Esophagus muscularis mucosa (tissue), 4 donors: Measurements from ENCODE around the gene REN. TPM values are rescaled to one million over a fixed set of nuclear protein-coding genes. Genes with fewer than 3 reads are reported as not detected.

Experiments
- DNase-seq: peaks from one replicate; pipeline ENCODE4 v3.0.0-alpha.2; 2017; ENCODE audit errors: extremely low spot score
- H3K27ac ChIP-seq, 4 donors: fragments of 200-600 bp; sonication (generic); replicated peaks in 1 of 4; 1 replicate in 3 of 4; 2 replicates in 1 of 4; pipeline ENCODE4 v1.5.1; 2016 to 2019; ENCODE audit warnings: mild to moderate bottlenecking in 1 of 4
- H3K27me3 ChIP-seq, 4 donors: fragments of 200-600 bp; sonication (generic); one replicate each; pipeline versions ENCODE4 v1.5.1 to v1.6.0; 2016 to 2019
- H3K36me3 ChIP-seq, 4 donors: fragments of 200-600 bp; sonication (generic); one replicate each; pipeline ENCODE4 v1.5.1; 2016 to 2019
- H3K4me1 ChIP-seq, 4 donors: fragments of 200-600 bp; sonication (generic); one replicate each; pipeline ENCODE4 v1.5.1; 2016 to 2019
- H3K4me3 ChIP-seq, 4 donors: fragments of 200-600 bp; sonication (generic); 1 replicate in 2 of 4; 2 replicates in 2 of 4; pipeline ENCODE4 v1.5.1; 2016 to 2019; ENCODE audit warnings: mild to moderate bottlenecking in 4 of 4, moderate library complexity in 1 of 4
- H3K9me3 ChIP-seq, 4 donors: fragments of 200-600 bp; sonication (generic); 1 replicate in 3 of 4; 2 replicates in 1 of 4; pipeline ENCODE4 v1.5.1; 2016 to 2019
- EP300 ChIP-seq: sonication (generic); formaldehyde crosslinking; IDR thresholded peaks from one replicate; pipeline ENCODE4 v1.6.1; 2017; ENCODE audit warnings: antibody characterized with exemption
- POLR2A ChIP-seq: fragments of 450-650 bp; IDR thresholded peaks from one replicate; pipeline ENCODE4 v1.6.1; 2017; ENCODE audit warnings: antibody characterized with exemption, moderate library complexity, mild to moderate bottlenecking, low read depth
- POLR2AphosphoS5 ChIP-seq, 2 donors: sonication (generic); formaldehyde crosslinking; IDR thresholded peaks; one replicate each; pipeline ENCODE4 v1.6.1; 2017; ENCODE audit warnings: antibody characterized with exemption in 2 of 2
- WGBS: methylation state at CpG from one replicate; pipeline ENCODE4 v1.1.5; 2018; 5-methylcytosine and 5-hydroxymethylcytosine counted together
- intact Hi-C: fragments of 100-400 bp; cut with DNase I; formaldehyde crosslinking; loops from one replicate; pipeline ENCODE4 v1.15.1; 2023
- total RNA-seq, 4 donors: library from RNA; depleted of rRNA; stranded (reverse); fragments of >200 nt; gene quantifications; one replicate each; pipeline versions ENCODE4 v1.1.0 to v1.2.1, GENCODE V29; 2016
- TF ChIP-seq, protein P1 (sequence below), 3 experiments: fragments of 200-600 bp in 2 of 3; fragments of 450-650 bp in 1 of 3; sonication (generic) in 2 of 3; IDR thresholded peaks; one replicate each; pipeline ENCODE4 v1.5.1; 2017 to 2019; ENCODE audit warnings: antibody characterized with exemption in 3 of 3, mild to moderate bottlenecking in 2 of 3, moderate library complexity in 1 of 3

Gene REN
- total RNA-seq, 4 donors from 2014 or later: not detected

DNA sequence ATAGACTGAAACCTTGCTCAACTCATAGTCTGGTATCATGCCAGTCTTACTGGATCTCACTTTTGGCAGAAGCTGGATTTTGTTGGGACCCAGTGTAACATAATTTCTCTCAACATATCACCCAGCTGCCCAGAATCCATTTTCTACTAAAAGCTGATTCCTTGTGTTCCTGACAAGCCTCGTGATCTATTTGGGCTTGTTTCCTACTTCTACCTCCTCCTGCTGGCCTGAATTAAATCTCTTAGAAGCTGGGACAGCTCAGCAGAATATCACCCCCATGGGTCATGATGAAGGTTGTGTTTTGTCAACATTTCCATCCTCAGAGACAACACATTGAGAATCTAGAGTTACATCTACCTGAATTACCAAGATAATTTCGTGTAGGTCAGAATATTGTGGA, 40.0 kb upstream of the REN start:
- H3K27ac ChIP-seq: no peak overlapping the region
- intact Hi-C loops: loop anchor here (5.0 kb wide), 2 partner anchors 44 to 344 kb away; partner anchors contain the start of gene SNRPE
- H3K27me3 ChIP-seq: peaks cover 0 to 61% (median 6%) of the 10 kb centered on the region in 4 donors
- TF ChIP-seq EP300 (no peak), POLR2AphosphoS5 (IDR thresholded peaks at IDR 0.05) (no peak), POLR2A (no peak)
- TF ChIP-seq, protein P1, sequence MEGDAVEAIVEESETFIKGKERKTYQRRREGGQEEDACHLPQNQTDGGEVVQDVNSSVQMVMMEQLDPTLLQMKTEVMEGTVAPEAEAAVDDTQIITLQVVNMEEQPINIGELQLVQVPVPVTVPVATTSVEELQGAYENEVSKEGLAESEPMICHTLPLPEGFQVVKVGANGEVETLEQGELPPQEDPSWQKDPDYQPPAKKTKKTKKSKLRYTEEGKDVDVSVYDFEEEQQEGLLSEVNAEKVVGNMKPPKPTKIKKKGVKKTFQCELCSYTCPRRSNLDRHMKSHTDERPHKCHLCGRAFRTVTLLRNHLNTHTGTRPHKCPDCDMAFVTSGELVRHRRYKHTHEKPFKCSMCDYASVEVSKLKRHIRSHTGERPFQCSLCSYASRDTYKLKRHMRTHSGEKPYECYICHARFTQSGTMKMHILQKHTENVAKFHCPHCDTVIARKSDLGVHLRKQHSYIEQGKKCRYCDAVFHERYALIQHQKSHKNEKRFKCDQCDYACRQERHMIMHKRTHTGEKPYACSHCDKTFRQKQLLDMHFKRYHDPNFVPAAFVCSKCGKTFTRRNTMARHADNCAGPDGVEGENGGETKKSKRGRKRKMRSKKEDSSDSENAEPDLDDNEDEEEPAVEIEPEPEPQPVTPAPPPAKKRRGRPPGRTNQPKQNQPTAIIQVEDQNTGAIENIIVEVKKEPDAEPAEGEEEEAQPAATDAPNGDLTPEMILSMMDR (IDR thresholded peaks at IDR 0.05): no peak
- no peaks in the 10 kb centered on the region for H3K9me3 ChIP-seq
- H3K4me3 ChIP-seq: no peak overlapping the region
- DNase-seq: no peak
- WGBS: 67% methylated on average over 2 of the region's 2 CpGs
- peaks cover 0 to 8% (median 3%) of the 10 kb centered on the region in 4 donors for H3K4me1 ChIP-seq
- no peaks in the 10 kb centered on the region for H3K36me3 ChIP-seq

DNA sequence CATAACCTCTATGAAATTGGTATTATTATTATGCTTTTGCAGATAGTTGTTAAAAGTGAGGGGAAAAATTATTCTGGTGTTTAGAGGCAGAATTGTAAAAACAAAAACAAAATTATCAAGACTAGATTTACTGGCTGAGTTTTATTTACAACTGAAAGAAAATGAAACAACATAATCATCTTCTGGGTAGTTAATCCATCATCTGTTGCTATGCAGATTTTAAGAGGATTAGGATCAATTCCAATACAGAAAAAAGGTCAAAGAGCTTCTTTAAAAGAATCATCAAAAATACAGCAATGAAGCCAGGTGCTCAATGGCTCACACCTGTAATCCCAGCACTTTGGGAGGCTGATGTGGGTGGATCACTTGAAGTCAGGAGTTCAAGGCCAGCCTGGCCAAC, 39.3 kb upstream of the REN start:
- Histone ChIP-seq H3K27me3 (peaks cover 0 to 61% (median 6%) of the 10 kb centered on the region in 4 donors), H3K36me3 (no peaks in the 10 kb centered on the region), H3K9me3 (no peaks in the 10 kb centered on the region), H3K27ac (no peak overlapping the region), H3K4me1 (peaks cover 0 to 8% (median 3%) of the 10 kb centered on the region in 4 donors), H3K4me3 (no peak overlapping the region)
- TF ChIP-seq, protein P1 (IDR thresholded peaks at IDR 0.05): no peak
- no peak for TF ChIP-seq EP300
- intact Hi-C loops: loop anchor here (5.0 kb wide), 2 partner anchors 43 to 343 kb away; partner anchors contain the start of gene SNRPE
- no peak for DNase-seq

DNA sequence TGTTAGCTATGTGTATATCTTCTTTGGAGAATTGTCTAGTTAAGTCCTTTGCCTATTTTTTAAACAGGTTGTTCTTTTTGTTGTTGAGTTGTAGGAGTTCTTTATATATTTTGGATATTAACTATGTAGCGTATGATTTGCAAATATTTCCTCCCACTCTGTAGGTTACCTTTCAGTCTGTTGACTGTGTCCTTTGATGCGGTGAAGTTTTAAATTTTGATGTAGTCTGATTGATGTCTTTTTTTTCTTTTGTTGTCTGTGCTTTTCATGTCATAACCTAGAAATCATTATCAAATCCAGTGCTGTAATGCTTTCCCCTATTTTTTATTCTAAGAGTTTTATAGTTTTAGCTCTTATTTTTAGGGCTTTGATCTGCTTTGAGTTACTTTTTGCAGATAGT, 38.8 kb upstream of the REN start:
- WGBS: 95% methylated on average over 2 of the region's 2 CpGs
- H3K4me1 ChIP-seq: peaks cover 0 to 8% (median 3%) of the 10 kb centered on the region in 4 donors
- no peak overlapping the region for H3K4me3 ChIP-seq
- H3K27me3 ChIP-seq: peaks cover 0 to 60% (median 6%) of the 10 kb centered on the region in 4 donors
- TF ChIP-seq POLR2AphosphoS5 (IDR thresholded peaks at IDR 0.05): no peak
- TF ChIP-seq, protein P1 (IDR thresholded peaks at IDR 0.05): no peak
- no peak for TF ChIP-seq EP300
- no peak for TF ChIP-seq POLR2A
- intact Hi-C loops: loop anchor here (5.0 kb wide), 2 partner anchors 43 to 343 kb away; partner anchors contain the start of gene SNRPE
- H3K27ac ChIP-seq: no peak overlapping the region
- DNase-seq: no peak
- no peaks in the 10 kb centered on the region for H3K36me3 ChIP-seq
- no peaks in the 10 kb centered on the region for H3K9me3 ChIP-seq

- intact Hi-C loops: no loop called here
- H3K27ac ChIP-seq: no peak overlapping the region
- DNase-seq: no peak
- H3K4me1 ChIP-seq: peaks cover 3 to 8% (median 6%) of the 10 kb centered on the region in 4 donors
- H3K27me3 ChIP-seq: peaks cover 0 to 75% (median 6%) of the 10 kb centered on the region in 4 donors
- no peaks in the 10 kb centered on the region for H3K9me3 ChIP-seq
- 90% methylated on average over 5 of the region's 5 CpGs for WGBS
- TF ChIP-seq, protein P1 (IDR thresholded peaks at IDR 0.05): no peak
- TF ChIP-seq EP300 (no peak), POLR2A (no peak), POLR2AphosphoS5 (IDR thresholded peaks at IDR 0.05) (no peak)
- H3K36me3 ChIP-seq: no peaks in the 10 kb centered on the region
- no peak overlapping the region for H3K4me3 ChIP-seq
Measured at GRCh38 chr1:204203206-204203767, 37.1 kb upstream of the REN start.

- DNase-seq: no peak
- H3K27me3 ChIP-seq: peaks cover 0 to 81% (median 6%) of the 10 kb centered on the region in 4 donors
- no peaks in the 10 kb centered on the region for H3K36me3 ChIP-seq
- H3K27ac ChIP-seq: no peak overlapping the region
- WGBS: 97% methylated on average over 4 of the region's 4 CpGs
- no peak for TF ChIP-seq POLR2AphosphoS5 (IDR thresholded peaks at IDR 0.05)
- TF ChIP-seq POLR2A: no peak
- TF ChIP-seq, protein P1 (IDR thresholded peaks at IDR 0.05): no peak
- TF ChIP-seq EP300: no peak
- H3K9me3 ChIP-seq: no peaks in the 10 kb centered on the region
- H3K4me3 ChIP-seq: no peak overlapping the region
- peaks cover 3 to 8% (median 6%) of the 10 kb centered on the region in 4 donors for H3K4me1 ChIP-seq
- intact Hi-C loops: no loop called here
Measured at GRCh38 chr1:204202481-204202880, 36.3 kb upstream of the REN start.
